HG03060 (cell line): ENCODE results near the gene SHISA9.
"Not testable (repeated sequence)": the region's sequence is repeated elsewhere in the genome, so short reads cannot be mapped to it uniquely, and the experiment has no call there.

Experiments used
- ATAC-seq: cut with Tn5 transposase; IDR thresholded peaks from one replicate; pipeline ENCODE4 v1.9.1; 2021; ENCODE audit warnings: low read depth, moderate number of reproducible peaks; ENCODE audit not compliant: unreplicated experiment

The SHISA9 gene

GRCh38 chr16:12901597-12902461 is at the start of gene SHISA9:
Gene SHISA9 (plus strand): TSS chr16:12901598.
- no peak for ATAC-seq

- ATAC-seq, result no peak
These were observed 47.4 kb upstream of the SHISA9 start for GRCh38 chr16:12853972-12854371.

GRCh38 chr16:12857435-12857834 is 44.0 kb upstream of the SHISA9 start:
- ATAC-seq, result not testable (repeated sequence)

GRCh38 chr16:12862327-12862726 is 39.1 kb upstream of the SHISA9 start:
- ATAC-seq, result no peak

- ATAC-seq, result no peak
These were observed 38.5 kb upstream of the SHISA9 start for GRCh38 chr16:12862941-12863340.

GRCh38 chr16:12866981-12867551 is 34.3 kb upstream of the SHISA9 start:
- ATAC-seq, result no peak

- no peak for ATAC-seq
These were observed 33.2 kb upstream of the SHISA9 start for GRCh38 chr16:12868169-12868568.

- no peak for ATAC-seq
These were observed 32.6 kb upstream of the SHISA9 start for GRCh38 chr16:12868788-12869187.

- ATAC-seq, result no peak
These were observed 31.5 kb upstream of the SHISA9 start for GRCh38 chr16:12869698-12870427.

GRCh38 chr16:12871784-12872183 is 29.6 kb upstream of the SHISA9 start:
- ATAC-seq, result no peak

- ATAC-seq, result no peak
These were observed 27.2 kb upstream of the SHISA9 start for GRCh38 chr16:12874186-12874585.

GRCh38 chr16:12876778-12877177 is 24.6 kb upstream of the SHISA9 start:
- no peak for ATAC-seq

- ATAC-seq, result no peak
These were observed 22.4 kb upstream of the SHISA9 start for GRCh38 chr16:12878973-12879372.

GRCh38 chr16:12879812-12880211 is 21.6 kb upstream of the SHISA9 start:
- no peak for ATAC-seq

- no peak for ATAC-seq
These were observed 20.2 kb upstream of the SHISA9 start for GRCh38 chr16:12881182-12881581.

GRCh38 chr16:12881740-12882139 is 19.7 kb upstream of the SHISA9 start:
- no peak for ATAC-seq

- ATAC-seq, result no peak
These were observed 15.7 kb upstream of the SHISA9 start for GRCh38 chr16:12885742-12886141.

GRCh38 chr16:12891836-12892235 is 9.6 kb upstream of the SHISA9 start:
- ATAC-seq, result no peak

- no peak for ATAC-seq
These were observed 8.2 kb upstream of the SHISA9 start for GRCh38 chr16:12893050-12893750.

GRCh38 chr16:12896562-12896961 is 4.8 kb upstream of the SHISA9 start:
- no peak for ATAC-seq

- no peak for ATAC-seq
These were observed 2.8 kb upstream of the SHISA9 start for GRCh38 chr16:12898551-12898950.
